ENCODE measurements around the gene SLAMF7. TPM values are rescaled to one million over a fixed set of nuclear protein-coding genes. Genes with fewer than 3 reads are reported as not detected.

SLAMF7 gene
- total and polyA plus RNA-seq, 2 donors (not counting 1 experiment from before 2014, with no cell fraction given), result 13.1 to 52.6 TPM

DNA sequence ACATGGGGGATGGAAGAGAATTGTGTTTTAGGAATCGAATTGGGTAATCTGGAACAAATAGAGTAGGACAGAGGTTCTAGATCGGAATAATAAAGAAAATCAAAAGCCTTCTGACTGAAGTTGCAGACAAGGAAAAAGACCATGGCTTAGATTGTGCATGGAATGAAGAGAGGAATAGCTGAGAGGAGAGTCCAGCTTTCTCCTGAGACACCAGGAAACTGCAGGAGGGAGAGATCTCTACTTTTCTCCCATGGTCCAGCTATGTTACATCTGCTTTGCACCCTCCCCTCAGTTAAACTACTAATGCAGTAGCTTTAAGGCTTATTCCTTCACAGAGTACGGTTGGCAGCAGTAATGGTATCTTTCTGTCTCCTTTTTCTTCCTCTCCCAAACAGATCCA is 13.4 kb downstream of the SLAMF7 start:
- no peak overlapping the region for H3K9ac ChIP-seq (ENCODE audit: low read length)
- CTCF ChIA-PET, result interaction anchor here (0.5 to 1.3 kb wide), 4 partner anchors 16 to 224 kb away, joined by 3 to 4 read pairs (median 3); no protein-coding TSS in a partner anchor
- no peaks in the 10 kb centered on the region for H3K9me3 ChIP-seq (ENCODE audit: control extremely low read depth in 1 of 3, control insufficient read depth in 2 of 3, insufficient read depth in 1 of 3, low read length in 2 of 3)
- no peak overlapping the region for H3K4me3 Mint-ChIP-seq
- peaks cover 0 to 8% of the 10 kb centered on the region in 2 experiments for H3K36me3 ChIP-seq (replicated peaks in 1 of 2; ENCODE audit: control extremely low read depth in 1 of 2, control insufficient read depth in 1 of 2, extremely low read depth in 1 of 2, insufficient read depth in 2 of 2, low read length in 1 of 2)
- WGBS (ENCODE audit: insufficient coverage), result 90% methylated on average over 2 of the region's 3 CpGs
- no peaks in the 10 kb centered on the region for H3K27me3 Mint-ChIP-seq
- intact Hi-C loops (cut with micrococcal nuclease), result no loop called here
- no peaks in the 10 kb centered on the region for H3K79me2 ChIP-seq (ENCODE audit: control insufficient read depth, insufficient read depth, low read length)
- H3K9me3 Mint-ChIP-seq (ENCODE audit: insufficient read depth), result no peaks in the 10 kb centered on the region
- no peak overlapping the region for H3K4me3 ChIP-seq (ENCODE audit: control extremely low read depth in 1 of 5, extremely low read depth in 1 of 5, insufficient read depth in 1 of 5, low read depth in 2 of 5, low read length in 4 of 5)
- no peak for TF ChIP-seq EZH2 (IDR thresholded peaks at IDR 0.05; ENCODE audit: borderline replicate concordance, insufficient read depth, low read depth, low read length, poor library complexity, severe bottlenecking)
- TF ChIP-seq, protein P1, sequence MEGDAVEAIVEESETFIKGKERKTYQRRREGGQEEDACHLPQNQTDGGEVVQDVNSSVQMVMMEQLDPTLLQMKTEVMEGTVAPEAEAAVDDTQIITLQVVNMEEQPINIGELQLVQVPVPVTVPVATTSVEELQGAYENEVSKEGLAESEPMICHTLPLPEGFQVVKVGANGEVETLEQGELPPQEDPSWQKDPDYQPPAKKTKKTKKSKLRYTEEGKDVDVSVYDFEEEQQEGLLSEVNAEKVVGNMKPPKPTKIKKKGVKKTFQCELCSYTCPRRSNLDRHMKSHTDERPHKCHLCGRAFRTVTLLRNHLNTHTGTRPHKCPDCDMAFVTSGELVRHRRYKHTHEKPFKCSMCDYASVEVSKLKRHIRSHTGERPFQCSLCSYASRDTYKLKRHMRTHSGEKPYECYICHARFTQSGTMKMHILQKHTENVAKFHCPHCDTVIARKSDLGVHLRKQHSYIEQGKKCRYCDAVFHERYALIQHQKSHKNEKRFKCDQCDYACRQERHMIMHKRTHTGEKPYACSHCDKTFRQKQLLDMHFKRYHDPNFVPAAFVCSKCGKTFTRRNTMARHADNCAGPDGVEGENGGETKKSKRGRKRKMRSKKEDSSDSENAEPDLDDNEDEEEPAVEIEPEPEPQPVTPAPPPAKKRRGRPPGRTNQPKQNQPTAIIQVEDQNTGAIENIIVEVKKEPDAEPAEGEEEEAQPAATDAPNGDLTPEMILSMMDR (IDR thresholded peaks at IDR 0.05), result no peak
- no peak overlapping the region for H3K27ac ChIP-seq (ENCODE audit: low read length in 2 of 2)
- H3K27me3 ChIP-seq (replicated peaks in 1 of 4; ENCODE audit: control extremely low read depth in 1 of 4, control insufficient read depth in 3 of 4, insufficient read depth in 4 of 4, low read length in 3 of 4), result no peaks in the 10 kb centered on the region
- H3K4me2 ChIP-seq (replicated peaks; ENCODE audit: low read depth, low read length, poor library complexity, severe bottlenecking), result no peak overlapping the region
- DNase-seq, result no peak
- no peak overlapping the region for H2AFZ ChIP-seq (ENCODE audit: insufficient read depth, low read depth, low read length, poor library complexity, severe bottlenecking)
- no peaks in the 10 kb centered on the region for H3K4me1 ChIP-seq (ENCODE audit: control insufficient read depth in 2 of 2, insufficient read depth in 2 of 2, low read length in 2 of 2)
- H4K20me1 ChIP-seq (ENCODE audit: control insufficient read depth, insufficient read depth, low read length, poor library complexity, severe bottlenecking), result no peaks in the 10 kb centered on the region
- peaks cover 16% of the 10 kb centered on the region for H3K4me1 Mint-ChIP-seq
- H3K27ac Mint-ChIP-seq, result no peak overlapping the region
- POLR2A ChIA-PET, result no interaction called here
- no peak for ATAC-seq (ENCODE audit: low read depth)

GRCh38 chr1:160752924-160753323 is 13.9 kb downstream of the SLAMF7 start:
- H3K9me3 Mint-ChIP-seq (ENCODE audit: insufficient read depth), result no peaks in the 10 kb centered on the region
- DNase-seq (no peak), ATAC-seq (ENCODE audit: low read depth) (no peak)
- WGBS (ENCODE audit: insufficient coverage), result 80% methylated on average over 1 of the region's 5 CpGs
- TF ChIP-seq EZH2 (IDR thresholded peaks at IDR 0.05; ENCODE audit: borderline replicate concordance, insufficient read depth, low read depth, low read length, poor library complexity, severe bottlenecking), result no peak
- TF ChIP-seq, protein P1 (IDR thresholded peaks at IDR 0.05), result no peak
- Histone ChIP-seq H3K36me3 (replicated peaks in 1 of 2; ENCODE audit: control extremely low read depth in 1 of 2, control insufficient read depth in 1 of 2, extremely low read depth in 1 of 2, insufficient read depth in 2 of 2, low read length in 1 of 2) (peaks cover 0 to 8% of the 10 kb centered on the region in 2 experiments), H2AFZ (ENCODE audit: insufficient read depth, low read depth, low read length, poor library complexity, severe bottlenecking) (no peak overlapping the region), H3K4me1 (ENCODE audit: control insufficient read depth in 2 of 2, insufficient read depth in 2 of 2, low read length in 2 of 2) (no peaks in the 10 kb centered on the region), H4K20me1 (ENCODE audit: control insufficient read depth, insufficient read depth, low read length, poor library complexity, severe bottlenecking) (no peaks in the 10 kb centered on the region), H3K27me3 (replicated peaks in 1 of 4; ENCODE audit: control extremely low read depth in 1 of 4, control insufficient read depth in 3 of 4, insufficient read depth in 4 of 4, low read length in 3 of 4) (no peaks in the 10 kb centered on the region), H3K4me2 (replicated peaks; ENCODE audit: low read depth, low read length, poor library complexity, severe bottlenecking) (no peak overlapping the region), H3K4me3 (ENCODE audit: control extremely low read depth in 1 of 5, extremely low read depth in 1 of 5, insufficient read depth in 1 of 5, low read depth in 2 of 5, low read length in 4 of 5) (no peak overlapping the region), H3K9me3 (ENCODE audit: control extremely low read depth in 1 of 3, control insufficient read depth in 2 of 3, insufficient read depth in 1 of 3, low read length in 2 of 3) (no peaks in the 10 kb centered on the region), H3K79me2 (ENCODE audit: control insufficient read depth, insufficient read depth, low read length) (no peaks in the 10 kb centered on the region), H3K9ac (ENCODE audit: low read length) (no peak overlapping the region), H3K27ac (ENCODE audit: low read length in 2 of 2) (no peak overlapping the region)
- no peaks in the 10 kb centered on the region for H3K27me3 Mint-ChIP-seq
- intact Hi-C loops (cut with micrococcal nuclease), result no loop called here
- no peak overlapping the region for H3K27ac Mint-ChIP-seq
- ChIA-PET POLR2A (no interaction called here), CTCF (interaction anchor here (0.5 to 1.3 kb wide), 4 partner anchors 16 to 225 kb away, joined by 3 to 4 read pairs (median 3); no protein-coding TSS in a partner anchor)
- H3K4me3 Mint-ChIP-seq, result no peak overlapping the region
- H3K4me1 Mint-ChIP-seq, result peaks cover 15% of the 10 kb centered on the region

Measured in B cell (primary cell).